ENCODE measurements around the gene EIF4G2.

Gene EIF4G2

DNA sequence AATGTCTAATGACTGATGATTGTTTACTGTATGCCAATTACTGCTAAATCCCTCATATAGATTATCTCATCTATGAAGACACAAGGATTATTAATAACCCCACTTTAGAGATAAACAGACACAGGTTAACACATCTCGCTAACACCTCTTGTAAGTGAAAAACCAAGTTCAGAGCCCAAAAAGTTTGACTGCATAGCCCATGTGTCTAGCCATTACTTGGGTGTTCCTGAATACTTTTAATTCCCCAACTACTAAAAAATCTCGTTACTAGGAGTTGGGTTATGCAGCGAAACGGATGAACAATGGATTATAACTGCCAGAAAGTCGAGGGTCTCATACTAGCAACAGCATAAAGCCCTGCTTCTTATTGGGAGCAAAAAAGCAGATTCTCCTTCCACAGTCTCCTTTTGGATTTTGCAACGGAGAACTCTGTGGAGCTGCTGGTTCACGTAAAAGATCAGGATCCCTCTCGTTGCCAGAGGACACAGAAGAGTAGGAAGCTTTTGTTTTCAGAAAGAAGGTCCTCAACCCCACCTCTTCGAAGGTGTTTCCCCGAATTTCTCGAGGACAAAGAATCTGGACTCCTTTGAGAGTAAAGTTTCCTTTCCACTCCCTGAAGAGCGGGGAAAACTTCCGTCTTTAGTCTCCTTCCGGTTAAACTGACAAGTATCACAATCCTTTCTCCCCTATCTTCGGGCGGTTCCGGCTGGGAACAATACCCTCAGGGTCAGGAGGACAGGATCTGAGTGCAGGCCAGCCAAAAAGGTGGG, 48.1 kb upstream of the EIF4G2 start:
- peak overlapping the region; percentile 26 for H2AK5ac ChIP-seq (ENCODE audit: low read length, severe bottlenecking)
- no peaks in the 10 kb centered on the region for H3K9me3 ChIP-seq (ENCODE audit: control insufficient read depth, low read length)
- H3K4ac ChIP-seq (ENCODE audit: low read depth in 1 of 2, low read length in 2 of 2) = peak overlapping the region; percentile 84 to 96
- peak overlapping the region; percentile 89 to 98 for H3K4me3 ChIP-seq (ENCODE audit: insufficient read depth in 1 of 2, low read depth in 1 of 2, low read length in 2 of 2)
- peak overlapping the region; percentile 95 to 98 for H3K18ac ChIP-seq (ENCODE audit: low read depth in 1 of 2, low read length in 2 of 2)
- no peak overlapping the region for H2BK5ac ChIP-seq (ENCODE audit: low read depth, low read length, poor library complexity, severe bottlenecking)
- no peak overlapping the region for H2AFZ ChIP-seq (ENCODE audit: low read depth, low read length)
- peaks cover 13% of the 10 kb centered on the region for H3K79me1 ChIP-seq (replicated peaks; ENCODE audit: low read length, poor library complexity, severe bottlenecking)
- peak overlapping the region; percentile 39 for H2BK120ac ChIP-seq (ENCODE audit: low read depth, low read length)
- H2BK12ac ChIP-seq (ENCODE audit: low read length in 2 of 2) = peak overlapping the region in 1 of 2 experiments; percentile 65
- H3K14ac ChIP-seq (ENCODE audit: low read length in 2 of 2) = peak overlapping the region in 1 of 2 experiments; percentile 88
- no peaks in the 10 kb centered on the region for H3K27me3 ChIP-seq (ENCODE audit: control insufficient read depth in 1 of 2, insufficient read depth in 1 of 2, low read length in 2 of 2)
- H3K36me3 ChIP-seq (ENCODE audit: control insufficient read depth in 1 of 2, insufficient read depth in 2 of 2, low read depth in 1 of 2, low read length in 2 of 2) = peaks cover 0 to 42% of the 10 kb centered on the region in 2 experiments
- peak overlapping the region; percentile 97 for H3K27ac ChIP-seq (ENCODE audit: low read length, poor library complexity, severe bottlenecking)
- DNase-seq = peak; percentile 53
- H3K23ac ChIP-seq (ENCODE audit: low read length in 2 of 2) = peak overlapping the region in 1 of 2 experiments; percentile 20
- no peak overlapping the region for H2BK15ac ChIP-seq (ENCODE audit: low read depth, poor library complexity, severe bottlenecking)
- 7% methylated on average over 17 of the region's 17 CpGs for WGBS
- H3K4me2 ChIP-seq (ENCODE audit: low read length, poor library complexity, severe bottlenecking) = peak overlapping the region; percentile 74
- peak overlapping the region; percentile 95 for H4K8ac ChIP-seq (ENCODE audit: low read length)
- H3K4me1 ChIP-seq (ENCODE audit: control insufficient read depth, insufficient read depth, low read depth, low read length) = no peaks in the 10 kb centered on the region
- H4K91ac ChIP-seq (ENCODE audit: low read length) = peak overlapping the region; percentile 90
- peak overlapping the region; percentile 99 for H3K9ac ChIP-seq (ENCODE audit: low read length)

DNA sequence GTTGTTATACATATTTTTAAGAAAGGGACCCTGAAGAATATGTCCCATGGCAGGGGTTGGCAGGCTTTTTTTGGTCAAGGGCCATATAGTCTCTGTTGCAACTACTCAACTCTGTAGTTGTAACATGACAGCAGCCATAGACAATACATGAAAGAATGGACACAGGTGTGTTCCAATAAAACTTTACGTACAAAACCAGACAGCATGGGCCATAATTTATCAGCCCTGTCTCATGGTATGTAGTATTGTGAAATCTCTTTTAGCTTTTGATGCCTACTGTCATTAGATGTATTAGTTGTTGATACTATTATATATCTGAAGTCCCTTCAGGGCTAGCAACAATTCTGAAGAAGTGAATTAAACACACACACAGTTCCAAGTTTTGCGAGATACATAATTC, 46.6 kb upstream of the EIF4G2 start:
- Histone ChIP-seq H3K27ac (ENCODE audit: low read length, poor library complexity, severe bottlenecking) (no peak overlapping the region), H3K27me3 (ENCODE audit: control insufficient read depth in 1 of 2, insufficient read depth in 1 of 2, low read length in 2 of 2) (no peaks in the 10 kb centered on the region), H3K4ac (ENCODE audit: low read depth in 1 of 2, low read length in 2 of 2) (no peak overlapping the region), H3K23ac (ENCODE audit: low read length in 2 of 2) (no peak overlapping the region), H4K91ac (ENCODE audit: low read length) (no peak overlapping the region), H3K4me3 (ENCODE audit: insufficient read depth in 1 of 2, low read depth in 1 of 2, low read length in 2 of 2) (peak overlapping the region in 1 of 2 experiments; percentile 98), H3K4me1 (ENCODE audit: control insufficient read depth, insufficient read depth, low read depth, low read length) (no peaks in the 10 kb centered on the region), H3K4me2 (ENCODE audit: low read length, poor library complexity, severe bottlenecking) (no peak overlapping the region), H2BK15ac (ENCODE audit: low read depth, poor library complexity, severe bottlenecking) (no peak overlapping the region), H3K9ac (ENCODE audit: low read length) (no peak overlapping the region), H2AK5ac (ENCODE audit: low read length, severe bottlenecking) (no peak overlapping the region), H3K36me3 (ENCODE audit: control insufficient read depth in 1 of 2, insufficient read depth in 2 of 2, low read depth in 1 of 2, low read length in 2 of 2) (peaks cover 0 to 50% of the 10 kb centered on the region in 2 experiments), H3K9me3 (ENCODE audit: control insufficient read depth, low read length) (no peaks in the 10 kb centered on the region), H3K79me1 (replicated peaks; ENCODE audit: low read length, poor library complexity, severe bottlenecking) (peaks cover 11% of the 10 kb centered on the region), H4K8ac (ENCODE audit: low read length) (no peak overlapping the region), H2BK12ac (ENCODE audit: low read length in 2 of 2) (no peak overlapping the region), H2AFZ (ENCODE audit: low read depth, low read length) (no peak overlapping the region), H3K18ac (ENCODE audit: low read depth in 1 of 2, low read length in 2 of 2) (no peak overlapping the region), H2BK5ac (ENCODE audit: low read depth, low read length, poor library complexity, severe bottlenecking) (no peak overlapping the region), H2BK120ac (ENCODE audit: low read depth, low read length) (no peak overlapping the region), H3K14ac (ENCODE audit: low read length in 2 of 2) (no peak overlapping the region)
- no peak for DNase-seq
- WGBS = no CpG with 5 or more reads among the region's 2 CpGs

DNA sequence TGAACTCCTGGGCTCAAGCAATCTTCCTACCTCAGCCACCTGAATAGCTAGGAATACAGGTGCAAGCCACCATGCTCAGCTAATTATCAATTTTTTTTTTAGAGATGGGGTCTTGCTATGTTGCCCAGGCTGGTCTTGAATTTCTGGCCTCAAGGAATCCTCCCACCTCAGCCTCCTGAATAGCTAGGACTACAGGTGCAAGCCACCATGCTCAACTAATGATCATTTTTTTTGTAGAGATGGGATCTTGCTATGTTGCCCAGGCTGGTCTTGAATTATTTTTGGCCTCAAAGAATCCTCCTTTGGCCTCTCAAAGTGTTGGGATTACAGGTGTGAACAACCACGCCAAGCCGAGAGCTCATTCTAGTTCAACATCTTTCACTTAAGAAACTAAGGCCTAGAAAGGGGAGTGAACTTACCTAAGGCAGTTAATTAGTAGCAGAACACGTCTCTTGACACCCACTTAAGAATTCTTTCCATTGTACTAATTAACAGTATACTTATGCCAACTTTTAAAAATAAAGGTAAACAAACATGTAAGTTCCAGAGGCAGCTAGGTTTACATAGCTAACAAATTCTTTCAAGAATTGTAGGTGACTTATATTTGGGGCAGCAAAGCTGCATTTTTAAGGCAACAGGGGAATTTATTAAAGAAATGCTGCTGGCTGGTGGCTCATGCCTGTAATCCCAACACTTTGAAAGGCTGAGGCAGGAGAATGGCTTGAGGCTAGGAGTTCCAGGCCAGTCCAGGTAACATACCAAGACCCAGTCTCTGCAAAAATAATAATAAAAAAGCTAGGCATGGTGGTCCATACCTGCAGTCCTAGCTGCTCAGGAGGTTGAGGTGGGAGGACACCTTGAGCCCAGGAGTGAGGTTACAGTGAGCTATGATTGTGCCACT, 39.5 kb upstream of the EIF4G2 start:
- no CpG with 5 or more reads among the region's 3 CpGs for WGBS
- no peaks in the 10 kb centered on the region for H3K27me3 ChIP-seq (ENCODE audit: control insufficient read depth in 1 of 2, insufficient read depth in 1 of 2, low read length in 2 of 2)

DNA sequence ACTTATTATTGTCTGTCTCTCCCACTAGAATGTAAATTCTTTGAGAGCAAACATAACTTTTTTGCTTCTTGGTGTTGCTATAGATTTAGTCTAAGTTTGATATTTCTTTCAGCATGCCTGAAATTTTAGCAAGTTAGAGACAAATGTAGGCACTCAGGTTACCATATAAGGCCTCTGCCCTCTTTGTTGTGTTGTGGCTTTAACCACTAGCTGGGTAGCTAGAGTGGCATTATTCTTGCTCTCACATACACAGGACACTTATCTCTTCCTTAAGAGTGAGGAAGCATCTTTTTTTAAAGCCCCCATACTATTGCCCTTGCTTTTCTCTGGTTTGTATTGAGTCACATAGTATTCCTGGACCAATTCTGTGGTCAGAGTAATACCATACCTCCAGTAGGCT, 37.9 kb upstream of the EIF4G2 start:
- Histone ChIP-seq H3K4me2 (ENCODE audit: low read length, poor library complexity, severe bottlenecking) (no peak overlapping the region), H2AFZ (ENCODE audit: low read depth, low read length) (no peak overlapping the region), H3K18ac (ENCODE audit: low read depth in 1 of 2, low read length in 2 of 2) (no peak overlapping the region), H3K36me3 (ENCODE audit: control insufficient read depth in 1 of 2, insufficient read depth in 2 of 2, low read depth in 1 of 2, low read length in 2 of 2) (peaks cover 0 to 5% of the 10 kb centered on the region in 2 experiments), H2BK15ac (ENCODE audit: low read depth, poor library complexity, severe bottlenecking) (no peak overlapping the region), H2AK5ac (ENCODE audit: low read length, severe bottlenecking) (no peak overlapping the region), H3K4me1 (ENCODE audit: control insufficient read depth, insufficient read depth, low read depth, low read length) (no peaks in the 10 kb centered on the region), H3K79me1 (replicated peaks; ENCODE audit: low read length, poor library complexity, severe bottlenecking) (no peaks in the 10 kb centered on the region), H3K4me3 (ENCODE audit: insufficient read depth in 1 of 2, low read depth in 1 of 2, low read length in 2 of 2) (no peak overlapping the region), H2BK12ac (ENCODE audit: low read length in 2 of 2) (no peak overlapping the region), H4K91ac (ENCODE audit: low read length) (no peak overlapping the region), H2BK5ac (ENCODE audit: low read depth, low read length, poor library complexity, severe bottlenecking) (no peak overlapping the region), H3K14ac (ENCODE audit: low read length in 2 of 2) (no peak overlapping the region), H2BK120ac (ENCODE audit: low read depth, low read length) (no peak overlapping the region), H3K4ac (ENCODE audit: low read depth in 1 of 2, low read length in 2 of 2) (no peak overlapping the region), H3K9ac (ENCODE audit: low read length) (no peak overlapping the region), H4K8ac (ENCODE audit: low read length) (no peak overlapping the region), H3K27ac (ENCODE audit: low read length, poor library complexity, severe bottlenecking) (no peak overlapping the region), H3K23ac (ENCODE audit: low read length in 2 of 2) (no peak overlapping the region), H3K27me3 (ENCODE audit: control insufficient read depth in 1 of 2, insufficient read depth in 1 of 2, low read length in 2 of 2) (no peaks in the 10 kb centered on the region), H3K9me3 (ENCODE audit: control insufficient read depth, low read length) (no peaks in the 10 kb centered on the region)
- DNase-seq = no peak

More for the DNA sequence above, 39.5 kb upstream of the EIF4G2 start:
- no peak overlapping the region for H4K91ac ChIP-seq (ENCODE audit: low read length)
- H3K9me3 ChIP-seq (ENCODE audit: control insufficient read depth, low read length) = no peaks in the 10 kb centered on the region
- H2BK15ac ChIP-seq (ENCODE audit: low read depth, poor library complexity, severe bottlenecking) = no peak overlapping the region
- peaks cover 0 to 21% of the 10 kb centered on the region in 2 experiments for H3K36me3 ChIP-seq (ENCODE audit: control insufficient read depth in 1 of 2, insufficient read depth in 2 of 2, low read depth in 1 of 2, low read length in 2 of 2)
- H2AK5ac ChIP-seq (ENCODE audit: low read length, severe bottlenecking) = no peak overlapping the region
- no peak overlapping the region for H3K4ac ChIP-seq (ENCODE audit: low read depth in 1 of 2, low read length in 2 of 2)
- H2BK120ac ChIP-seq (ENCODE audit: low read depth, low read length) = no peak overlapping the region
- H3K79me1 ChIP-seq (replicated peaks; ENCODE audit: low read length, poor library complexity, severe bottlenecking) = peaks cover 7% of the 10 kb centered on the region
- H3K23ac ChIP-seq (ENCODE audit: low read length in 2 of 2) = no peak overlapping the region
- H2AFZ ChIP-seq (ENCODE audit: low read depth, low read length) = no peak overlapping the region
- no peak overlapping the region for H3K18ac ChIP-seq (ENCODE audit: low read depth in 1 of 2, low read length in 2 of 2)
- no peak overlapping the region for H2BK12ac ChIP-seq (ENCODE audit: low read length in 2 of 2)
- no peaks in the 10 kb centered on the region for H3K4me1 ChIP-seq (ENCODE audit: control insufficient read depth, insufficient read depth, low read depth, low read length)
- H3K14ac ChIP-seq (ENCODE audit: low read length in 2 of 2) = no peak overlapping the region
- H3K9ac ChIP-seq (ENCODE audit: low read length) = no peak overlapping the region
- no peak overlapping the region for H3K4me3 ChIP-seq (ENCODE audit: insufficient read depth in 1 of 2, low read depth in 1 of 2, low read length in 2 of 2)
- no peak overlapping the region for H3K4me2 ChIP-seq (ENCODE audit: low read length, poor library complexity, severe bottlenecking)
- no peak overlapping the region for H4K8ac ChIP-seq (ENCODE audit: low read length)
- no peak overlapping the region for H3K27ac ChIP-seq (ENCODE audit: low read length, poor library complexity, severe bottlenecking)
- H2BK5ac ChIP-seq (ENCODE audit: low read depth, low read length, poor library complexity, severe bottlenecking) = no peak overlapping the region
- DNase-seq = no peak
